ENCODE results near the gene GALNT16.
"Not testable (repeated sequence)": the region's sequence is repeated elsewhere in the genome, so short reads cannot be mapped to it uniquely, and the experiment has no call there.

Gene GALNT16

DNA sequence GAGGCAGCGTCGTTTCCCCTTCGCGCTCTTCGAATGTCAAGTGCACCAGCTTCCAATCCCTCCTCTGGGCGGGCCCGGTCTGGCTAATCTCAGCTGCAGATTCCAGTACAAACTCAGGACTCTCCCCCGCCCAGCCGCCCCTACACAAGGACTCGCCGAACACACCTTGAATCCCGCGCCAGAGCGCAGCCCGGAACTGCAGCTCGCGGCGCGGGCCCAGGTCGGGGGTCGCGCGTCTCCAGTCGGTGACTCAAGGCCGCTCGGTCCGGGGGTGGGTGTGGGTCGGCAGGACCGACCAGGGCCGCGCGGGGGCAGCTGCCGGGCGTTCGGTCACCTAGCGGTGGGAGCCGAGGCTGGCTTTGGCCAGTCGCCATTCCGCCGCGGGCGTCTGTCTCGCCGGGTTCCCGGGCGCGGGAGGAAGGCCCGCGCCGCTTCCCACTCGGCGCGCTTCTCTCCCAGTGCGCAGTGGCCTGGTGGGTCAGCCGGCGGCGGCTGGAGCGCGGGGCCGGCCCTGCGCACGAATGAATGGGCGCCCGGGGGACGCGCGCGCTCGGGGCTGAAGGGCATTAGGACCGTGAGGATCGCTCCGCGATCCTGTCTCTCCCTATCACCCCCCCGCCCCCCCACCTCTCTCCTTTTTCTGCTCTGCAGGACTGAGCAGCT, at the start of gene GALNT16:
TSS of gene GALNT16 (plus strand) at position 632 of the 663 bp plus-strand sequence. CDS start 133 bp downstream, outside the sequence.
- Histone ChIP-seq H3K27ac (peak within 1 kb of the TSS in 9 of 21 experiments; percentile 14 to 83 (median 70)), H3K4me3 (peak within 1 kb of the TSS; percentile 23 to 54 (median 38))

DNA sequence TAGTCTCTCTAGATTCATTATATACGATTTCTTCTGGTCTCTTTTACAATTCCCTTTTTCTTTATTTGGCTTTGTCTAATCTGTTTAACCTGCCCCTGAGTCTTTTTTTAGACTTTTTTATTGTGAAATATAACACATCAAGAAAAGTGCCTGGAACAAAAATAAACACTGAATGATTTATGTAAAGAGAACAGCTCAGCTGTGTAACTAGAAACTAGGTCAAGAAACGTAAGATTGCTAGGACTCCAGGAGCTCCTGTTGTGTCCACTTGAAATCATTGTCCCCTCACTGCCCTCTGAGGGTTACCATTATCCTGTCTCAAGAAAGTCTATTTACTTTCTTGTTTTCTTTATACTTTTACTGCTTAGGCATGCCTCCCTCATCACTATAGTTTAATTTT, 45.6 kb upstream of the GALNT16 start:
- H3K4me3 ChIP-seq, result no peak overlapping the region
- no peak overlapping the region for H3K27ac ChIP-seq

DNA sequence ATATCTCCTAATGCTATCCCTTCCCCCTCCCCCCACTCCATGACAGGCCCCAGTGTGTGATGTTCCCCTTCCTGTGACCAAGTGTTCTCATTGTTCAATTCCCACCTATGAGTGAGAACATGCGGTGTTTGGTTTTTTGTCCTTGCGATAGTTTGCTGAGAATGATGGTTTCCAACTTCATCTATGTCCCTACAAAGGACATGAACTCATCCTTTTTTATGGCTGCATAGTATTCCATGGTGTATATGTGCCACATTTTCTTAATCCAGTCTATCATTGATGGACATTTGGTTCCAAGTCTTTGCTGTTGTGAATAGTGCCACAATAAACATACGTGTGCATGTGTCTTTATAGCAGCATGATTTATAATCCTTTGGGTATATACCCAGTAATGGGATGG, 42.3 kb upstream of the GALNT16 start:
- H3K27ac ChIP-seq, H3K4me3 ChIP-seq: not testable (repeated sequence)

DNA sequence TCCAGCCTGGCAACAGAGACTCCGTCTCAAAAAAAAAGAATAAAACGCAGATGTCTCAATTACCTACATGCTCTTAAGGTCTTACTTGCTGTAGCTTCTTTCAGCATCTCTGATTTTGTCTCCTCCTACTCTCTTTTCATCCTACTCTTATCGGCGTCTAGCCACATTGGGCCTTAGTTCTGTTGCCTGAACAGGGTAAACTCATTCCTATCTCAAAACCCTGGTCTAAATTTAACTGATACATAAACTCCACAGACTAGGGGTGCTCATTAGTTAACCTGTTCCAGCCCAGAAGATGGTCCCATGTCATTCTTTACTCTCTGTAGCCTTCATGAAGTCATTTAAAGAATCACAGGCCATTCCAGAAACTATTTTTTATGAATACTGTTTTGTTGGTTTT, 35.0 kb upstream of the GALNT16 start:
- H3K4me3 ChIP-seq, result no peak overlapping the region
- H3K27ac ChIP-seq, result no peak overlapping the region

DNA sequence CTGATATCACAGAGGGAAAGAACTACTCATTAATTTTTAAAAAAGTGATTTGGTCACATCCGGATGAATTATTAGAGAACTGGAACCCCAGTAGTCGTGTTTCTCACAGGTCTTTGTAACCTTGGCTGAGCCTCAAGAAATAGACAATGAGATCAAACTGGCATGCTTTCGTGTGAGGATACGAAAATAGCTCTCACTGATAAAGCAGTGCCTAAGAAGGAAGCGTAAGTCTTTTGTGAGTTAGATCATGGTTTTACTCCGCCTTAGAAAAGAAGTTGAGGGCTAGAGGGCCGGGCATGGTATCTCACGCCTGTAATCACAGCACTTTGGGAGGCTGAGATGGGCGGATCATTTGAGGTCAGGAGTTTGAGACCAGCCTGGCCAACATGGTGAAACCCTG, 33.8 kb upstream of the GALNT16 start:
- H3K27ac ChIP-seq, result no peak overlapping the region
- no peak overlapping the region for H3K4me3 ChIP-seq

DNA sequence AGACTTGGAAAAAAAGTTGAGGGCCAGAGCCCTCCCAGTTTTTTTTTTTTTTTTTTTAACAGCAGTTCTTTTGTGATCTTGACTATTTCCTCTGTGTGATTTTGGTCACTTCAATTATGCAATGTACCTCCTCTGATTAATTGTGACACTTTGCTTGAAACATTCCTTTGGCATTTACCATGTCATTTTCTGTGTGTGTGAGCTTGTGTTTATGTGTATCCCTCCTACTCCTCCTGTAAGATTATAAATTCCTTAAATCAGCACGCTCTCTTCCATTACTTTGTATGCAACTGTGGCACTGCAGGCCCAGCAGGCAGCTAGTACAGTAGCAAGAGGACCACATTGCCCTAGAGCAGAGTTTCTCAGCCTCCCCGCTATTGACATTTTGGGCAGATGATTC, 33.2 kb upstream of the GALNT16 start:
- Histone ChIP-seq H3K4me3 (no peak overlapping the region), H3K27ac (no peak overlapping the region)

DNA sequence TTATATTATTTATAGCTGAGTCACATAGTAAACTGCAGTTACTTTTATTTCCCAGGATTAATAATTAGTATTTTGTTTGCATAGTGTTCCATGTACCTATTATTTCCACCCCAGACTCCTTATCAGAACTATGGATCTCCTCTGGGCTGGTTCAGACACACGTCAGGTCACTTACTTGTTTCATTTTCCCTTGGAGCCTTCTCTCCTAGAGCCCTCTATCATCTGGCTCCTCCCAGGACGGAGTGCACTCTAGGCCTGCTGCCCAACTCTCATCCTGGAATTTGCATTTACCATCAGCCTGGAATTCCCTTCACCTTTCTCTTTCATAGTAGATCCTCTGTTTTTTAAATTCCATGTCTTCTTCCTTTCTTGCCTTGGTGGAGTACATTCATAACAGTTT, 28.5 kb upstream of the GALNT16 start:
- Histone ChIP-seq H3K27ac (no peak overlapping the region), H3K4me3 (no peak overlapping the region)

DNA sequence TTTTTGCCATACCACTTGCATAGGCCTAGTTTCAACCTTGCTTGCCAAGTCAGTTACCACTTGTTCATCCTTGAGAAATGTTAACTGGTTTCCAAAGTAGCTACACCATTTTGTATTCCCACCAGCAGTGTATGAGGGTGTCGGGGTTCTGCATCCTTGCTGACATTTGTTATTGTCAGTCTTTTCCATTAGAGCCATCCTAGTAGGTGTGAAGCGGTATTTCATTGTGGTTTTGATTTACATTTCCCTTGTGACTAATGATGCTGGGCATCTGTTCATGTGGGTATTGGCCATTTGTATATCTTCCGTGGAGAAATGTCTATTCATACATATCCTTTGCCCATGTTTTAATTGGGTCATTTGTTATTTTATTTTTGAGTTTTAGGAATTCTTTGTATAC, 27.6 kb upstream of the GALNT16 start:
- H3K27ac ChIP-seq, result no peak overlapping the region
- H3K4me3 ChIP-seq, result no peak overlapping the region

DNA sequence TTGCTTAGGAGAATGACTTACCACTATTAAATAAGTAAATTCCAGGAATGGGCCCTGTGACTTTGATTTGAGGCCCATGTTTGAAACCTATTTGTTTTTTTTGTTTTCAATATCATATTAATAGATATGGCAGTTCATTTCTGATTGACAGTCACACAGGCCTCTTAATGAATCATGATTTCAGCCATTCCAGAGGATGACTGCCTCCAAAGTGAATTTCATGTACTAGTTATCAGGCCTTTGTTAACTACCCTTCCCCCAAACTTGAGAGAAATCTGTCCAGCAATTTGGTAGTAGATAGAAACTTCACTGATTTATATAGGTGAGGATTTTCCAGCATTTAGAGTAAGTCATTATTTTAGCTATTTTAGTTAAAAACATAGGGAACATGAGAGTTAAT, 25.9 kb upstream of the GALNT16 start:
- no peak overlapping the region for H3K27ac ChIP-seq
- H3K4me3 ChIP-seq, result no peak overlapping the region

DNA sequence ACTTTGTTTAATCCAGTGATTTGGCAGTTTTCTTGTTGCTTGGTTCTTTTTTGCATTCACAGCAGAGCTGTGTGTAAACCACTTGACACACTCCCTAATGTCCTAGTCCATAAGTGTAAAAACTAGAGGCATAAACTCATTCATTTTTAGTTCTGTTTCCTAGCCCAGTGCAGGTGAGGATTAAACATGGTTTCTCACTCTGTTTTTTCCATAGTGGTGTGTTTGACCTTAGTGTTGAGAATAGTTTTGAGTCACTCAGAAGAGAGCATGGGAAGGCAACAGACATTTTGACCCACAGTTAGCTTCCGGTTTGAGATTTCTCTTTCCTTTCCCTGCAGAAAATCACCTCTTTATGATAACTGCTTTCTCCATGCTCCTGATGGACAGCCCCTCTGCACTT, 24.2 kb upstream of the GALNT16 start:
- Histone ChIP-seq H3K27ac (no peak overlapping the region), H3K4me3 (no peak overlapping the region)

DNA sequence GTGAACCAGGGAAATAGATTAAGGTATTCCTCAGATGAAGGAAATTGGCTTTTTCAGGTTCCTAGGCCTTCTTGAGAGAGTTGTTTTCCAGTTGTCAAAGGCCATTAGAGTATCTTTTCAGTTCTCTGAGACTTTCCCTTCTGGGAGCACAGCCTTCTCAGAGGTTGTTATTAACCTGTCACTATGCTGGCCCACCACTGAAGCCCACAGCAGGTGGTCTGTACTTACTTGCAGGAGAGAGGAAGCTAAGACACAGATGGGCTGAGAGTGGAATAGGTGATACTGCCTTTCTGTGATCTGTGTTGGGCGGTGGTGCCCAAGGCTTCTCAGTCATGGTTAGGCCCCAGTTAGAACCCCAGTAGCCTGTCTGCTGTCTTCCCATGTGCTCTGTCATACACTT, 22.8 kb upstream of the GALNT16 start:
- Histone ChIP-seq H3K4me3 (no peak overlapping the region), H3K27ac (no peak overlapping the region)

DNA sequence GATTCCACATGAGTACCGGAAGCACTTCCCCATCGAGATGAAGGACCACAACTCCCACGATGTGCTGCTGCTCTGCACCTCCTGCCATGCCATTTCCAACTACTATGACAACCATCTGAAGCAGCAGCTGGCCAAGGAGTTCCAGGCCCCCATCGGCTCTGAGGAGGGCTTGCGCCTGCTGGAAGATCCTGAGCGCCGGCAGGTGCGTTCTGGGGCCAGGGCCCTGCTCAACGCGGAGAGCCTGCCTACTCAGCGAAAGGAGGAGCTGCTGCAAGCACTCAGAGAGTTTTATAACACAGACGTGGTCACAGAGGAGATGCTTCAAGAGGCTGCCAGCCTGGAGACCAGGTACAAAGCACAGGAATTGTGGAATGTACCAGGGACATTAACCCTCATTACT, 22.4 kb upstream of the GALNT16 start:
- no peak overlapping the region for H3K27ac ChIP-seq
- no peak overlapping the region for H3K4me3 ChIP-seq

DNA sequence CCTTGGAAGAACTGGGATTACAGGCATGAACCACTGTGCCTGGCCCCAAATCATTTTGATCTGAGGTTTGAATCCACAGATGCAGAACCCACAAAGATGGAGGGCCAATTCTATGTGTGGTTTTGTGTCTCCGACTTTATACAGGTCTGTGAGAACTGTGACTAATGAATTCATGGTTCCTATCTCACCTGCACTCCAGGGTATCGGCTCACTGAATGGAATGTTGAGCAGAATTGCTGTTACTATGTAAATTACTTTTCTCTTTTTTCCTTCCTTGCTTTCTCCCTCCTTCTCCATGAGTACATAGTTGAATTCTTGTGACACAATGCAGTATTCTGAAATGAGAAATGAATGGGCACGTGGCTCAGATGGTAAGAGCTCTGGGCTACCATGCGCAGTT, 21.1 kb upstream of the GALNT16 start:
- Histone ChIP-seq H3K27ac (no peak overlapping the region), H3K4me3 (no peak overlapping the region)

DNA sequence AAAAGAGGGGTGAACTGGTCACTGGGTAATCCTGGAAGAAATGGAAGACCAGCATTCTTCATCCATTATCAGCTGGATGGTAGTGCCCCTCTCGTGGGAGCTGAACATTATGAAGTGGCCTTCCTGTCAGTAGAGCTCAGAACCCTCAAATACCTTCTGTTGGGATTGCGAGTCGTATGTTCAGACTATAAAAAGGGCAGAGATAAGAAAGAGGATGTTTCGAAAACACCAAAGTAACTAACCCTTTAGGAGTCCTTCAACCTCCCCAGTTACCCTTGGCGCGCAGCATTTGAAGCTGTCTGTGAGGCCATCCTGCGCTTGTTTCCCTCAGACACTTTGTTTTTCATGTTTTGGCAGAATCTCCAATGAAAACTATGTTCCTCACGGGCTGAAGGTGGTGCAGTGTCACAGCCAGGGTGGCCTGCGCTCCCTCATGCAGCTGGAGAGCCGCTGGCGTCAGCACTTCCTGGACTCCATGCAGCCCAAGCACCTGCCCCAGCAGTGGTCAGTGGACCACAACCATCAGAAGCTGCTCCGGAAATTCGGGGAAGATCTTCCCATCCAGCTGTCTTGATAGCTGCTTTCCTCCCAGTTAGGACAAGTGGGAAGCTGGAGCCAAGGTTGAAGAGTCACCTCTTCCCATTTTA, 19.3 kb upstream of the GALNT16 start:
- no peak overlapping the region for H3K27ac ChIP-seq
- H3K4me3 ChIP-seq, result no peak overlapping the region

DNA sequence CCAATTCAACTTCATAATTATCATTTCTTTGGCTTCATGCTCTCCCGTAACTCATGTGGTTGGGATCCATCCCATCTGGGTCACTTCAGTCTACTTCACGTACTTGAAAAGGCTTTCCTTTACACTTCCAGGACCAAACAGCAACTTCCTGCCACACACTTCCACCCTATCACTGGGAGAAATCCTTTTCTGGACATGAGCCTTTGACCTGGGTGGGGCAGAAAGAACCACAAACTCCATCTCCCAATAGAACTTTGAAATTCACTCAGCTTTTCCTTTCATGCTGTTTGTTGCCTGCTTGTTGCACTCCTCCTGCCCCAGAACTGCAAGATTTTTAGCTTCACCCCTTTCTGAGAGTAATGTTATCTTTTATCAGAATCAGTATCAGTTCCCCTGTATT, 18.4 kb upstream of the GALNT16 start:
- H3K4me3 ChIP-seq, result no peak overlapping the region
- no peak overlapping the region for H3K27ac ChIP-seq

DNA sequence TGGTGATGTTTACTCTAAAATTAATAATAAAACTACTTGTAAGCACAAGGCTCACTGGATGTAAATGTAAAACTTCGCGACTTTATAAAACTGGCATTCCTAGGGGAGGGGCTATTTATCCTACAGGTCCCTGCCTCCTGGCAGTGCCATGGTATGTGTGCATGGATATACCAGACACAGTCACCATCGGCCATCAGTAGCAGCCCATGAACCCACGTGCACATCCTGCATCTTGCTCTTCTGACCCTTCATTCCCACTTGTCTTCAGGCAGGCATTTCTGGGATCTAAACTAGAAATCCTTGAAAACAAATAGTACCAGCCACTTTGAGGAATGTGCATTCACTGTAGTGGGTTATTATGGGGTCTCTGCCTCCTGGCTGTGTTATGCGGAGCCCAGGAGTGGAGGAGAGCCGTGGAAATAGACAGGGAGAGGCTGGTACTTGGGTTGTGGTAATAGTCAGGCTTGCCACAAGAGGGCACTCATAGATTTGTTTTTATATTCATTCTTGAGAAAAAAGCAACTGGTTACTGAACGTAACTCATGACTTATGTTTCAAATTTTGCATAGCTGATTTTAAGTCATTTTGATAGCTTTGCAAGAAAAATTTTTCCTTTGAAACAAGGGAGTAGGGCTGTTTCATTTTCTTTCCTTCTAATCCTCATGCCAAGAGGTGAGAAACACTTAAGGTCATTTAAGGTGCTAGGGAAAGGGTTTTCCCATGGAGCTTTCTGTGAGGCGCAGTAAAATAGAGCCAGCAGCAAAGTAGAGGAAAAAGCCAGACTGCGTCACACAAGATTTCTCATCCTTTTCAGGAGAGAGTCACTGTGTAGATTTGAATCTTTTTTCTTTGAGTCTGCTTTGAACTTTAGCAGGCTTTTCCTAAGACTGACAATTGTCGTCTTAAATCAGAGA, 17.4 kb upstream of the GALNT16 start:
- Histone ChIP-seq H3K4me3 (no peak overlapping the region), H3K27ac (no peak overlapping the region)

DNA sequence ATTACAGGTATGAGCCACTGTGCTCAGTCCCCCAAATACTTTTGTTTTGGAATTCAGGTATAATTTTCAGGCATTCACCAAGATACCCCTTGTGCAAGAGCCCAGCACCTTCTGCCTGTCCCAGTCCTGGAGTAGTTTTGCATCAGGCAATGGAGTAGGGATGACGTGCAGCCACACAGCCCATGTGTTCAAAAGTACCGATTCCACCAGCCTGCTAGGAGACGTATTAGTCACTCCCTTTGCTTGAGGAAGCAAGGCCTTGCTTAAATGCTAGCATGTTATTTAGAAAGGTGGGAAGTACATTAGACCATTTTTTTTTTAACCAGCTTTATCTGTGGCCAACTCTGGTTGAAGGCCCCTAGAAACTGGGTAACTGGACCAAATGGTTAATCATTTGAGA, 15.0 kb upstream of the GALNT16 start:
- H3K4me3 ChIP-seq, result no peak overlapping the region

DNA sequence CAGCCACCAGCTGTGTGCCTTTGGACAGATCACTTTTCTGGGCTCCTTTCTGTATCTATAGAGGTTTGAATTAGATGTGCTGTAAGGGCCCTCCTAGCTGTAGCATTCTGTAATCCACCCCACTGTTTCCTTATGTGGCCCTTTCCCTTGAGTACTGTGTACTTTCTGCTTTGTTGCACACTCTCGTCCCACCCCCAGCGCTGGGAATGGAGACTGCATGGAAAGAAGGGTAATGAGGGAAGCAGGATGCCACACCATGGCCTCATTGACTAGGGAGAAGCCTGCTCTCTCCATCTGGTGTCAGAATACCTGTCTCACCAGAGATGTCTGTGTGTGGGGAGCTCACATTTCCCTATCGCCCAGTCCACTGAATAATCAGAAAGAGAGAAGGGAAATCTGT, 13.6 kb upstream of the GALNT16 start:
- no peak overlapping the region for H3K4me3 ChIP-seq
- H3K27ac ChIP-seq, result peak overlapping the region in 1 of 21 experiments; percentile 31

More for the DNA sequence above, 15.0 kb upstream of the GALNT16 start:
- H3K27ac ChIP-seq, result no peak overlapping the region

DNA sequence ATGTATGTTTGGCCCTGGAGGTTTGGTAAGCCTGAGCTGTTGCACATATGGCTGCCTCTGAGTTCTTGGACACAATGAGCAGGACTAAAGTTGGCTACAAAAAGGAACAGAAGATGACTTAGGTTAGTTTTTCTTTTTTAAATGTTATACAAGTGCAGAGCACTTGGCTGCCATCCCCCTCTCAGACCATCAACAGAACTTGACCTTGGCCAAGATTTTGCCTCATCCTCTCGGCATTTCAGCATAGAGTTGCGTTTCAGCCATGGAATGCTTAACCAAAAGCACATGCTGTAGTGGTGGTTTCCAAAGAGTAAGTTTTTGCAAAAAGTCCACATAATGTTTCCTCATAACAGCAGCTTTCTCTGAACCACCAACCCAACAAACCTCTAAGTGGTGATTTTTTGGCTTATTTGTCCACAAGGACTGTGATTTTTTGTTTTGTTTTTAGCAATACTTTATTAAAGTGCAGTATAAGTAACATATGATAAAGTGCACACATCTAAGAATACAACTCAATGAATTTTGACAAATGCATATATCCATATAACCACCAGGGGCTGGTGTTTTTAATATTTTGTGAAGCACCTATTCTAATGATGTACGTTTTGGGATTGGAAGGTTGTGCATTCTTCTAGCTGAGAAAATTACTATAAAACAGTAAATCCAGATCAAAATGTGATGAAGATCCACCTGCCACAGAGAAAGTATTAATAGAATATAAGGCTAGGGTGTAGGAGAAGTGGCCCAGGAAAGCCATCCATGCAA, 12.1 kb upstream of the GALNT16 start:
- no peak overlapping the region for H3K4me3 ChIP-seq
- peak overlapping the region in 5 of 21 experiments; percentile 1 to 76 (median 58) for H3K27ac ChIP-seq

DNA sequence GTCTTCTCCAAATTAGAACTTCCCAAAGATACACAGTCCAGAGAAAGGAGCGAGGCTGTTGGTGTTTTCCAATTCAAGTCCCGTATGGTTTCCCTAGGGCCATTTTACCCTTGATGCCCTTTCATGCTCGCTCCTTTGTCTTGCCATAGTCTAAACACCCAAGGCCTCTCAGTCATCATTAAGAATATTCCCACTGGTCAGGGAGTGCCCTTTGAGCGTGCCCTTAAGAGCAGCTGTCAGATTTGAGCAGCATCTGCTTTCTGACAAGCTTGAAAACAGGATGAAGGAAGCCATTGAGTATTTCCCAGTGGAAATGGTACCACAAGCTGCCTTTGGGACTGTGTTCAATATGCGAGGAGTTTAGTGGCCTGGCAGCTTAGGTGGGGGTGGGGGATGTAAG, 10.4 kb upstream of the GALNT16 start:
- H3K27ac ChIP-seq, result peak overlapping the region in 2 of 21 experiments; percentile 8 to 66
- no peak overlapping the region for H3K4me3 ChIP-seq

Data from skin epidermis (tissue), 12 donors.